ENCODE data around the gene C10orf71.

Gene C10orf71

GRCh38 chr10:49273626-49274025 is 25.3 kb upstream of the C10orf71 start:
- Histone ChIP-seq H3K4me1 (ENCODE audit: control insufficient read depth, insufficient read depth, low read length) (no peaks in the 10 kb centered on the region), H3K4me3 (ENCODE audit: low read depth, low read length) (no peak overlapping the region), H3K9me3 (ENCODE audit: control insufficient read depth, insufficient read depth, low read depth, low read length) (no peaks in the 10 kb centered on the region), H3K27me3 (ENCODE audit: control insufficient read depth, insufficient read depth, low read length) (no peaks in the 10 kb centered on the region), H3K27ac (ENCODE audit: low read depth, low read length) (no peak overlapping the region), H3K9ac (ENCODE audit: low read length) (no peak overlapping the region), H3K36me3 (ENCODE audit: control insufficient read depth, insufficient read depth, low read length) (no peaks in the 10 kb centered on the region)

DNA sequence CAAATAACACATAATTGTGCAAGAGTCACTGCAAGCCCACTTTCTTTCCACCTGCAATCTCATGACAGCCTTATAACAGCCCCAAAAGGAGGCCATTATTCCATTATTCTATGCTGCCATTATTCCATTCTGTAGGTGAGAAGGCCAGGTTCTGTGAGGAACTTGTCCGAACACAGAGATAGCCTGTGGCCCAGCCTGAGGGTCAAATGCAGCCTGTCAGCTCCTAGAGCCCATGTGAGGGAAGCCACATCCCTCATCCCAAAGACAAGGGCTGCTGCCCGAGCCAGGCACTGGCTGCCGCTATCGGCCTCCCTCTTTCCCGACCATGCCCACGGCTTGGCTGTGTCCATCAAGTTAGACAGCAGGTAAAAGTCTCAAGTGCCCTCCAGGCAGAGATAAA is 24.1 kb upstream of the C10orf71 start:
- H3K4me3 ChIP-seq (ENCODE audit: low read depth, low read length) = no peak overlapping the region
- no peaks in the 10 kb centered on the region for H3K36me3 ChIP-seq (ENCODE audit: control insufficient read depth, insufficient read depth, low read length)
- no peak overlapping the region for H3K27ac ChIP-seq (ENCODE audit: low read depth, low read length)
- H3K9ac ChIP-seq (ENCODE audit: low read length) = no peak overlapping the region
- H3K4me1 ChIP-seq (ENCODE audit: control insufficient read depth, insufficient read depth, low read length) = no peaks in the 10 kb centered on the region
- H3K9me3 ChIP-seq (ENCODE audit: control insufficient read depth, insufficient read depth, low read depth, low read length) = no peaks in the 10 kb centered on the region
- H3K27me3 ChIP-seq (ENCODE audit: control insufficient read depth, insufficient read depth, low read length) = no peaks in the 10 kb centered on the region

GRCh38 chr10:49275896-49276295 is 23.1 kb upstream of the C10orf71 start:
- Histone ChIP-seq H3K4me3 (ENCODE audit: low read depth, low read length) (no peak overlapping the region), H3K27ac (ENCODE audit: low read depth, low read length) (no peak overlapping the region), H3K36me3 (ENCODE audit: control insufficient read depth, insufficient read depth, low read length) (no peaks in the 10 kb centered on the region), H3K27me3 (ENCODE audit: control insufficient read depth, insufficient read depth, low read length) (no peaks in the 10 kb centered on the region), H3K9me3 (ENCODE audit: control insufficient read depth, insufficient read depth, low read depth, low read length) (no peaks in the 10 kb centered on the region), H3K4me1 (ENCODE audit: control insufficient read depth, insufficient read depth, low read length) (no peaks in the 10 kb centered on the region), H3K9ac (ENCODE audit: low read length) (no peak overlapping the region)

DNA sequence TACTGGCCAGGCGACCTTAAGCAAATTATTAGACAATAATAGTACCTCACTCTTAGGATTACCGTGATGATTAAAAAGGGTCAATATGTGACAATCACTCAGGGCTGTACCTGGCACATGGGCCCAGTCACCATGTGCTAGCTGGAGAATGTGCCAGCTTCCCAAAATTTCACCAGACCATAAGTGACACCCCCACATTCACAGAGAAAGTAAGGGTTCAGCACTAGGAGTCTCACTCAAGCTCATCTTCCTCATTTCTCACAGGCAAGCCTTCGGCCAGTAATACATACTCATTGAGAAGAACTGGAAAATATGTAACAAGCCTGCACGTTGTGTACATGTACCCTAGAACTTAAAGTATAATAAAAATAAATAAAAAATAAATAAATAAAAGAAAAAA is 22.4 kb upstream of the C10orf71 start:
- H3K27me3 ChIP-seq (ENCODE audit: control insufficient read depth, insufficient read depth, low read length) = no peaks in the 10 kb centered on the region
- no peak overlapping the region for H3K27ac ChIP-seq (ENCODE audit: low read depth, low read length)
- H3K4me1 ChIP-seq (ENCODE audit: control insufficient read depth, insufficient read depth, low read length) = no peaks in the 10 kb centered on the region
- H3K9ac ChIP-seq (ENCODE audit: low read length) = no peak overlapping the region
- H3K4me3 ChIP-seq (ENCODE audit: low read depth, low read length) = no peak overlapping the region
- no peaks in the 10 kb centered on the region for H3K36me3 ChIP-seq (ENCODE audit: control insufficient read depth, insufficient read depth, low read length)
- H3K9me3 ChIP-seq (ENCODE audit: control insufficient read depth, insufficient read depth, low read depth, low read length) = no peaks in the 10 kb centered on the region

DNA sequence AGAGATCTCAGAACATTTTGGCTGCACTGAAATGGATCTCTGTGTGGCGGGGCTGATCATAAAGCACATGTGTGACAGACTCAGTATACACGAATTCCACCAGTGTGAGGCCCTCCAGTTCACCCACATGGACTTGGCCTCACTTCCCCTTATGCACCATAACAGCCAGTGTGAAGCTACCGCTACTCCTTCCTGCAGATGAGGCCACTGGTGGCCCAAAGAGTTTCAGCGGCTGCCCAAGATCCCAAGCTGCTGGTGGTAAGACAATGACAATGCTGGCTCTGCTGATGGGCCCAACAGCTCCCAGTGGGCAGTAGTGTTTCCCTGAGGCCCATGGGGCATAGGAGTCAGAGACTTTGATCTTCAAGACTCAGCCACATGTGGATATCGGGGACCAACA is 21.0 kb upstream of the C10orf71 start:
- Histone ChIP-seq H3K4me3 (ENCODE audit: low read depth, low read length) (no peak overlapping the region), H3K9ac (ENCODE audit: low read length) (no peak overlapping the region), H3K36me3 (ENCODE audit: control insufficient read depth, insufficient read depth, low read length) (no peaks in the 10 kb centered on the region), H3K4me1 (ENCODE audit: control insufficient read depth, insufficient read depth, low read length) (no peaks in the 10 kb centered on the region), H3K27ac (ENCODE audit: low read depth, low read length) (no peak overlapping the region), H3K27me3 (ENCODE audit: control insufficient read depth, insufficient read depth, low read length) (no peaks in the 10 kb centered on the region), H3K9me3 (ENCODE audit: control insufficient read depth, insufficient read depth, low read depth, low read length) (no peaks in the 10 kb centered on the region)

GRCh38 chr10:49278497-49278981 is 20.4 kb upstream of the C10orf71 start:
- Histone ChIP-seq H3K4me1 (ENCODE audit: control insufficient read depth, insufficient read depth, low read length) (no peaks in the 10 kb centered on the region), H3K36me3 (ENCODE audit: control insufficient read depth, insufficient read depth, low read length) (no peaks in the 10 kb centered on the region), H3K9ac (ENCODE audit: low read length) (no peak overlapping the region), H3K9me3 (ENCODE audit: control insufficient read depth, insufficient read depth, low read depth, low read length) (no peaks in the 10 kb centered on the region), H3K4me3 (ENCODE audit: low read depth, low read length) (no peak overlapping the region), H3K27ac (ENCODE audit: low read depth, low read length) (no peak overlapping the region), H3K27me3 (ENCODE audit: control insufficient read depth, insufficient read depth, low read length) (no peaks in the 10 kb centered on the region)

- H3K27me3 ChIP-seq (ENCODE audit: control insufficient read depth, insufficient read depth, low read length) = no peaks in the 10 kb centered on the region
- no peak overlapping the region for H3K9ac ChIP-seq (ENCODE audit: low read length)
- H3K4me3 ChIP-seq (ENCODE audit: low read depth, low read length) = no peak overlapping the region
- no peak overlapping the region for H3K27ac ChIP-seq (ENCODE audit: low read depth, low read length)
- no peaks in the 10 kb centered on the region for H3K9me3 ChIP-seq (ENCODE audit: control insufficient read depth, insufficient read depth, low read depth, low read length)
- no peaks in the 10 kb centered on the region for H3K4me1 ChIP-seq (ENCODE audit: control insufficient read depth, insufficient read depth, low read length)
- H3K36me3 ChIP-seq (ENCODE audit: control insufficient read depth, insufficient read depth, low read length) = no peaks in the 10 kb centered on the region
Measured at GRCh38 chr10:49279015-49279880, 19.7 kb upstream of the C10orf71 start.

DNA sequence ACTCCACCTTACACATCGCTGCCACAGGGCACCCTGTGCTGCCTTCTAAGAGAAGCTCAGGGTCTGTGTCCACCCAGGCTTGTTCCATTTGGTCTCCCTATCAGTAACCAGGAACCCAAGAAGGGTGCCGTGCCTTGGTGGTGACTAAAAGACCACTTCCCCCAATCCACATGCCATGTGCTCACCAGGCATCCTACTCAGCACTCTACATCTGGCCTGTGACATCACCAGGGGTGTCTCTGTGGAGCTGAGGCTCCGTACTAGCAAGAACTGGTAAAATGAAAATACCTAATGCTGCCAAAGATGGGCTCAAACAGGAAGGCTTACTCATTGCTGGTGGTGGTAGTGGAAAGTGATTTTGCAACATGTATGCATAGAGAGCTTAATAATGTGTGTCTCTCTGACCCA is 19.0 kb upstream of the C10orf71 start:
- Histone ChIP-seq H3K27ac (ENCODE audit: low read depth, low read length) (no peak overlapping the region), H3K36me3 (ENCODE audit: control insufficient read depth, insufficient read depth, low read length) (no peaks in the 10 kb centered on the region), H3K4me1 (ENCODE audit: control insufficient read depth, insufficient read depth, low read length) (no peaks in the 10 kb centered on the region), H3K27me3 (ENCODE audit: control insufficient read depth, insufficient read depth, low read length) (no peaks in the 10 kb centered on the region), H3K4me3 (ENCODE audit: low read depth, low read length) (no peak overlapping the region), H3K9me3 (ENCODE audit: control insufficient read depth, insufficient read depth, low read depth, low read length) (no peaks in the 10 kb centered on the region), H3K9ac (ENCODE audit: low read length) (no peak overlapping the region)

- Histone ChIP-seq H3K9me3 (ENCODE audit: control insufficient read depth, insufficient read depth, low read depth, low read length) (no peaks in the 10 kb centered on the region), H3K4me1 (ENCODE audit: control insufficient read depth, insufficient read depth, low read length) (no peaks in the 10 kb centered on the region), H3K36me3 (ENCODE audit: control insufficient read depth, insufficient read depth, low read length) (no peaks in the 10 kb centered on the region), H3K9ac (ENCODE audit: low read length) (no peak overlapping the region), H3K27me3 (ENCODE audit: control insufficient read depth, insufficient read depth, low read length) (no peaks in the 10 kb centered on the region), H3K4me3 (ENCODE audit: low read depth, low read length) (no peak overlapping the region), H3K27ac (ENCODE audit: low read depth, low read length) (no peak overlapping the region)
Measured at GRCh38 chr10:49281461-49281860, 17.5 kb upstream of the C10orf71 start.

GRCh38 chr10:49282306-49282705 is 16.7 kb upstream of the C10orf71 start:
- H3K9me3 ChIP-seq (ENCODE audit: control insufficient read depth, insufficient read depth, low read depth, low read length) = no peaks in the 10 kb centered on the region
- H3K27me3 ChIP-seq (ENCODE audit: control insufficient read depth, insufficient read depth, low read length) = no peaks in the 10 kb centered on the region
- H3K9ac ChIP-seq (ENCODE audit: low read length) = no peak overlapping the region
- no peaks in the 10 kb centered on the region for H3K36me3 ChIP-seq (ENCODE audit: control insufficient read depth, insufficient read depth, low read length)
- no peak overlapping the region for H3K27ac ChIP-seq (ENCODE audit: low read depth, low read length)
- no peak overlapping the region for H3K4me3 ChIP-seq (ENCODE audit: low read depth, low read length)
- H3K4me1 ChIP-seq (ENCODE audit: control insufficient read depth, insufficient read depth, low read length) = no peaks in the 10 kb centered on the region

DNA sequence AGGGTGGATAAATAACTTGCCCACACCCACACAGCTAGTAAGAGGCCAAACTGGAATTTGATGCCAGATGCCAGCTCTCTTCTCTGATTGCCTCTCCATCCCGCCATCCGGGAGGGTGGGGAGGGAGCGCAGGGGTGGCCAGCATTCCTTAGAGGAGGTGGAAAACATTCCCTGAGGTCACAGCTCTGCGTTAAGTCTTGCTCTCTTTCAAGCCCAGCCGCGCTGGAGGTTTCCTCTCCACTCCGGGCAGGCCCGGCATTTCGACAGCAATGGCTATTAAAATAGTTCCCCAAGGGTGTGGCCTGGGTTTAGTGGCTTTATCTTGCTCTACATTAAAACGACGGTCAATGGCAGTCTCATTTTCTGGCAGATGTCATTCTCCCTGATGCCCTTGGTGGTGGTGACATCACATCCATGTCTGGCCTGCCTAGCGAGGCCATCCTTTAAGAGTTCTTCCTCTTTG is 16.1 kb upstream of the C10orf71 start:
- no peaks in the 10 kb centered on the region for H3K9me3 ChIP-seq (ENCODE audit: control insufficient read depth, insufficient read depth, low read depth, low read length)
- H3K4me3 ChIP-seq (ENCODE audit: low read depth, low read length) = no peak overlapping the region
- H3K36me3 ChIP-seq (ENCODE audit: control insufficient read depth, insufficient read depth, low read length) = no peaks in the 10 kb centered on the region
- H3K4me1 ChIP-seq (ENCODE audit: control insufficient read depth, insufficient read depth, low read length) = no peaks in the 10 kb centered on the region
- no peak overlapping the region for H3K27ac ChIP-seq (ENCODE audit: low read depth, low read length)
- no peak overlapping the region for H3K9ac ChIP-seq (ENCODE audit: low read length)
- H3K27me3 ChIP-seq (ENCODE audit: control insufficient read depth, insufficient read depth, low read length) = no peaks in the 10 kb centered on the region
